CD4-positive, alpha-beta T cell (primary cell): ENCODE measurements around the gene C4BPB. TPM values are rescaled to one million over a fixed set of nuclear protein-coding genes. Genes with fewer than 3 reads are reported as not detected.
A peak's percentile ranks its signal among the peaks of the same experiment; 100 is the strongest.

ENCODE experiments used
- ATAC-seq: fragments of 200-7000 bp; cut with Tn5 transposase; one replicate; pipeline ENCODE4 v1.10.0; 2022; ENCODE audit warnings: mild to moderate bottlenecking; ENCODE audit not compliant: poor library complexity
- CTCF ChIA-PET: fragments of 350-600 bp; sonication (Branson Sonifier 250); formaldehyde crosslinking; loops from one replicate; lab custom pipeline; 2021; ENCODE audit warnings: antibody characterized with exemption, inconsistent platforms; lab: Charles Lee
- POLR2A ChIA-PET: fragments of 350-600 bp; sonication (Branson Sonifier 250); formaldehyde crosslinking; loops from one replicate; lab custom pipeline; 2021; ENCODE audit warnings: antibody characterized with exemption, inconsistent platforms; lab: Charles Lee
- DNase-seq, 14 experiments: peaks; one replicate each; pipeline ENCODE4 v3.0.0-alpha.2; 2013 to 2020; ENCODE audit warnings: mixed read lengths in 2 of 14
- H3K27ac ChIP-seq, 2 donors: one replicate each; pipeline versions ENCODE4 v1.5.1 to v1.7.0; 2013; ENCODE audit warnings: low read length in 2 of 2, low read depth in 1 of 2, mild to moderate bottlenecking in 1 of 2
- H3K27me3 ChIP-seq, 2 experiments: 1 replicate in 1 of 2; 2 replicates in 1 of 2; pipeline versions ENCODE4 v1.6.1 to v1.7.0; 2013; ENCODE audit warnings: low read length in 2 of 2, control low read depth in 1 of 2, mild to moderate bottlenecking in 1 of 2, moderate library complexity in 1 of 2; ENCODE audit not compliant: insufficient read depth in 2 of 2, control insufficient read depth in 1 of 2
- H3K36me3 ChIP-seq: one replicate; pipeline ENCODE4 v1.6.1; 2013; ENCODE audit warnings: low read length, control low read depth; ENCODE audit not compliant: insufficient read depth
- H3K4me1 ChIP-seq: one replicate; pipeline ENCODE4 v1.6.1; 2013; ENCODE audit warnings: low read length, control low read depth; ENCODE audit not compliant: insufficient read depth
- H3K4me3 ChIP-seq: one replicate; pipeline ENCODE4 v1.5.1; 2013; ENCODE audit warnings: mild to moderate bottlenecking, low read length, moderate library complexity
- H3K9me3 ChIP-seq, 2 experiments: 1 replicate in 1 of 2; 2 replicates in 1 of 2; pipeline versions ENCODE4 v1.6.1 to v1.7.0; 2013; ENCODE audit warnings: low read length in 2 of 2, mild to moderate bottlenecking in 2 of 2, control low read depth in 1 of 2, moderate library complexity in 1 of 2; ENCODE audit not compliant: control insufficient read depth in 1 of 2, insufficient read depth in 1 of 2
- H3K27ac Mint-ChIP-seq: one replicate; pipeline ENCODE4 v1.8.0; 2020; ENCODE audit warnings: mixed read lengths
- H3K27me3 Mint-ChIP-seq: one replicate; pipeline ENCODE4 v1.8.0; 2021; ENCODE audit warnings: mixed read lengths
- H3K36me3 Mint-ChIP-seq: one replicate; pipeline ENCODE4 v1.8.0; 2021; ENCODE audit warnings: low read depth, mixed read lengths
- H3K4me1 Mint-ChIP-seq: one replicate; pipeline ENCODE4 v1.8.0; 2021; ENCODE audit warnings: low read depth, mixed read lengths
- H3K4me3 Mint-ChIP-seq: one replicate; pipeline ENCODE4 v1.8.0; 2020; ENCODE audit warnings: mild to moderate bottlenecking, mixed read lengths
- H3K9me3 Mint-ChIP-seq: one replicate; pipeline ENCODE4 v1.8.0; 2020; ENCODE audit warnings: mixed read lengths
- intact Hi-C, 2 experiments: fragments of 100-400 bp; cut with DNase I in 1 of 2; cut with micrococcal nuclease in 1 of 2; formaldehyde crosslinking; loops; one replicate each; pipeline versions ENCODE4 v1.15.1 to v1.9.0; 2023 to 2025; cut with DNase I, micrococcal nuclease
- polyA plus RNA-seq, 2 donors: library from polyadenylated mRNA; unstranded; fragments of 120-200 nt; gene quantifications; one replicate each; pipeline ENCODE4 v1.2.1, GENCODE V29; 2013
- total RNA-seq, 174 experiments: library from RNA in 2 of 174; stranded (reverse) in 2 of 174; gene quantifications; one replicate each; pipeline ENCODE4 v1.2.3 and lab custom pipeline; 2021 to 2026
- TF ChIP-seq, protein P1 (sequence below): fragments of 200-600 bp; IDR thresholded peaks from one replicate; pipeline ENCODE4 v1.8.0; 2022; ENCODE audit warnings: antibody characterized with exemption, mild to moderate bottlenecking

Gene C4BPB, protein sequence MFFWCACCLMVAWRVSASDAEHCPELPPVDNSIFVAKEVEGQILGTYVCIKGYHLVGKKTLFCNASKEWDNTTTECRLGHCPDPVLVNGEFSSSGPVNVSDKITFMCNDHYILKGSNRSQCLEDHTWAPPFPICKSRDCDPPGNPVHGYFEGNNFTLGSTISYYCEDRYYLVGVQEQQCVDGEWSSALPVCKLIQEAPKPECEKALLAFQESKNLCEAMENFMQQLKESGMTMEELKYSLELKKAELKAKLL
- total RNA-seq = 1 to 10 TPM; 1.6 to 2.1 TPM
- polyA plus RNA-seq (2013, experiment 1 of 2) = 0.83 TPM
- 0.88 TPM for polyA plus RNA-seq (2013, experiment 2 of 2)
- total RNA-seq (lab: John Stamatoyannopoulos, UW) = 0 to 5.0 (median 0.87) reads per million in 172 experiments

DNA sequence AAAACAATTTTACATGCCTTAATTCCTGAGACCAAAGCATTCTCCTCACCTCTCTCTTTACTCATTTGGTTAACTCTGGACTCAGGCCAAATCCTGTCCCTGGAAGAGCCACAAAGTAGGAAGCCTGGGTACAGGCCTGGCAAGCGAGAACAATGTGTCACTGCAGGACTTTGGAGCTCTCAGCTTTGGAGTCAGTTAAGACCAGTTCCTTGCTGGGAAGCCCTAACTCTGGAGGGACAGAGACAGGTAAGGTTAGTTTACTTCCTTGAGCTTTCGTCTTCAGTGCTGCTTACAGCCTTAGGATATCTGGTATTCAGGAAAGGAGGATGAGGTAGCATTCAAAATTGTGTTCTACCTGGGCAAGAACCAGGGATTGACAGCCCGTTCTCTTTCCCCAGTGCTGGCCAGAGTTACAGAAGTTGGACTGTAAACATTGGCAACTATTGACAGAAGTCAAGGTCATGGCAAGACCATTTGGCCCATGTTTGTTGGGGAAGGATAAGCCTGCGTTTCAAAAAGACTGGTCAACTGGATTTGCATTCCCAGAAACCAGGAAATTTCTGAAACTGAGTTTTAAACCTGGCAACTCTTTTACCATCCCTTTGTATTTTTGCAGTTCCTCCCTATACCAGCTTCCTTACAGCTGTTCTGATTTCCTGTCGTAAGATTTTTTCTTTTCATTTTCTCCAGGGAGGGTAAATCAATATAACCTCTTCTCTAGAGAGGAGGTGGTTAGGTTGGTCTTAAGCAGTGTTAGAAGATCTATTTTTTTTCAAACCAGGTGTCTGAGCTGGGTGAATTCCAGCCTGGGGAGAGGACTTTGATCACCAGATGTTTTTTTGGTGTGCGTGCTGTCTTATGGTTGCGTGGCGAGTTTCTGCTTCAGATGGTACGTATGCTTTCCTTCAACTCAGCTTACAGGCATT lies at the start of gene C4BPB:
TSS of gene C4BPB (plus strand) at position 160 of the 926 bp plus-strand sequence. CDS start at position 832, 672 bp downstream.
- Histone ChIP-seq H3K4me1 (peaks cover 13% of the 10 kb centered on the region), H3K27ac (no peak within 1 kb of the TSS), H3K36me3 (no peaks in the 10 kb centered on the region), H3K27me3 (no peaks in the 10 kb centered on the region), H3K9me3 (no peaks in the 10 kb centered on the region), H3K4me3 (peak within 1 kb of the TSS; percentile 43)
- TF ChIP-seq, protein P1, sequence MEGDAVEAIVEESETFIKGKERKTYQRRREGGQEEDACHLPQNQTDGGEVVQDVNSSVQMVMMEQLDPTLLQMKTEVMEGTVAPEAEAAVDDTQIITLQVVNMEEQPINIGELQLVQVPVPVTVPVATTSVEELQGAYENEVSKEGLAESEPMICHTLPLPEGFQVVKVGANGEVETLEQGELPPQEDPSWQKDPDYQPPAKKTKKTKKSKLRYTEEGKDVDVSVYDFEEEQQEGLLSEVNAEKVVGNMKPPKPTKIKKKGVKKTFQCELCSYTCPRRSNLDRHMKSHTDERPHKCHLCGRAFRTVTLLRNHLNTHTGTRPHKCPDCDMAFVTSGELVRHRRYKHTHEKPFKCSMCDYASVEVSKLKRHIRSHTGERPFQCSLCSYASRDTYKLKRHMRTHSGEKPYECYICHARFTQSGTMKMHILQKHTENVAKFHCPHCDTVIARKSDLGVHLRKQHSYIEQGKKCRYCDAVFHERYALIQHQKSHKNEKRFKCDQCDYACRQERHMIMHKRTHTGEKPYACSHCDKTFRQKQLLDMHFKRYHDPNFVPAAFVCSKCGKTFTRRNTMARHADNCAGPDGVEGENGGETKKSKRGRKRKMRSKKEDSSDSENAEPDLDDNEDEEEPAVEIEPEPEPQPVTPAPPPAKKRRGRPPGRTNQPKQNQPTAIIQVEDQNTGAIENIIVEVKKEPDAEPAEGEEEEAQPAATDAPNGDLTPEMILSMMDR = no peak
- Mint-ChIP-seq H3K27me3 (peaks cover 10% of the 10 kb centered on the region), H3K9me3 (no peaks in the 10 kb centered on the region), H3K27ac (peak within 1 kb of the TSS; percentile 67), H3K4me1 (peaks cover 22% of the 10 kb centered on the region), H3K36me3 (no peaks in the 10 kb centered on the region), H3K4me3 (peak within 1 kb of the TSS; percentile 85)
- DNase-seq (peak in 5 of 14 experiments; percentile 5 to 78 (median 7)), ATAC-seq (peak; percentile 82)
- ChIA-PET CTCF (interaction anchor here (0.8 to 1.8 kb wide), 3 partner anchors 39 to 410 kb away, joined by 3 to 9 read pairs (median 5); no protein-coding TSS in a partner anchor), POLR2A (interaction anchor here (0.8 to 1.3 kb wide), 4 partner anchors 9 to 248 kb away, joined by 3 to 5 read pairs (median 4); partner anchors contain the start of genes CD55 and PFKFB2)
- intact Hi-C loops = loop anchor here (5.0 to 10.0 kb wide), 2 partner anchors 93 to 236 kb away; partner anchors contain the start of gene CD55 (in 1 of the 2)

DNA sequence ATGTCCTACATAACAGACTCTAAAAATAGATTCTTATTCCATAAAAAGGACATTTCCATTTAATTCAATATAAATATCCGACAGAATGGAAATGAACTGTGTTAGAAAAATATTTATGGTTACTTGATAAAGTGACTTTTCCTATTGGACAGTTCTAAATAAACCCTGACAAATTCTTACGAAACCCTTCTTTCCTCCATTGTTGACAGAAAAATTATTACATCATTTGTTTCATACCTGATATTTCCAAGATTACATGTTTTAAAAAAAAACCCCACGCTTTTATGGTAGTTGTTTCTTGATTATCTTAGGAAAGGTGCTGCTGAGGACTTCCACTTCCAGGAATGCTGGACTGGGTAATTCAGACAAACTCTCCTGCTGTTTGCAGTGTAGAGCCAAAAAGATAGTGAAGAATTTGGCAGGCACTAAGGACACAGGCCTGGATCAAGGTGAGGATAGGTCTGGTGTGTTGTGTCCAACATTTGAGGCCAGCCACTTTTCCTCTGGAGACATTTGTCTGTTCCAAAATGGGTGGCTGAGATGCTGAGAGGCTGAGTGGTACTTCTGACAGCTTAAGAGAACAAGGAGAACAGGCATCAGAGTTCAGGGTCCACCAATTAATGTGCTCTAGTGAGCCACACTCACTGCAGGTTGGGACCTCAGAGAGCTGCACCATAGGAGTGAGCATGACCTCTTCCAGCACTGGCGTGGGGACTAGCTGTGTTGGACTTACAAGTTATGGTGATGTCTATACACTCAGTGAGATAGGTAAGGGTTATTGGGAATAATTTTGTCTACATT lies 49.1 kb upstream of the C4BPB start:
- H3K9me3 Mint-ChIP-seq = no peaks in the 10 kb centered on the region
- CTCF ChIA-PET = interaction anchor here (1.4 to 1.7 kb wide), 1 partner anchor 10 kb away, joined by 4 to 7 read pairs; no protein-coding TSS in a partner anchor
- H3K36me3 ChIP-seq = no peaks in the 10 kb centered on the region
- no peaks in the 10 kb centered on the region for H3K4me1 ChIP-seq
- TF ChIP-seq, protein P1 = no peak
- H3K27ac Mint-ChIP-seq = no peak overlapping the region
- H3K9me3 ChIP-seq = no peaks in the 10 kb centered on the region
- H3K4me3 Mint-ChIP-seq = no peak overlapping the region
- no peak for ATAC-seq
- H3K36me3 Mint-ChIP-seq = peaks cover 7% of the 10 kb centered on the region
- H3K27ac ChIP-seq = no peak overlapping the region
- peaks cover 7% of the 10 kb centered on the region for H3K27me3 Mint-ChIP-seq
- POLR2A ChIA-PET = no interaction called here
- H3K4me3 ChIP-seq = no peak overlapping the region
- no peak for DNase-seq
- H3K27me3 ChIP-seq = peaks cover 0 to 7% of the 10 kb centered on the region in 2 experiments
- peaks cover 19% of the 10 kb centered on the region for H3K4me1 Mint-ChIP-seq
- intact Hi-C loops = no loop called here
